Endodermal cell (in vitro differentiated cells): ENCODE data around the gene COL4A2. TPM values are rescaled to one million over a fixed set of nuclear protein-coding genes. Genes with fewer than 3 reads are reported as not detected.

Source experiments
- DNase-seq: peaks from one replicate; pipeline ENCODE4 v3.0.0-alpha.2; 2017
- H3K27ac ChIP-seq: 2 replicates; pipeline ENCODE4 v1.5.1; 2013; ENCODE audit warnings: mild to moderate bottlenecking, low read depth, low read length, moderate library complexity
- H3K27me3 ChIP-seq: 2 replicates; pipeline ENCODE4 v1.6.1; 2013; ENCODE audit warnings: mild to moderate bottlenecking, low read length, moderate library complexity; ENCODE audit not compliant: insufficient read depth, control insufficient read depth, poor library complexity, severe bottlenecking
- H3K36me3 ChIP-seq: 2 replicates; pipeline ENCODE4 v1.7.0; 2013; ENCODE audit warnings: mild to moderate bottlenecking, low read length, moderate library complexity; ENCODE audit not compliant: control insufficient read depth, insufficient read depth
- H3K4me1 ChIP-seq: one replicate; pipeline ENCODE4 v1.7.0; 2013; ENCODE audit warnings: low read length; ENCODE audit not compliant: control insufficient read depth, insufficient read depth
- H3K4me3 ChIP-seq: 2 replicates; pipeline ENCODE4 v1.5.1; 2013; ENCODE audit warnings: mild to moderate bottlenecking, low read length, moderate library complexity
- H3K9ac ChIP-seq: 2 replicates; pipeline ENCODE4 v1.6.1; 2013; ENCODE audit warnings: mild to moderate bottlenecking, low read length, moderate library complexity; ENCODE audit not compliant: poor library complexity, severe bottlenecking; ENCODE audit errors: extremely low read depth
- H3K9me3 ChIP-seq: 2 replicates; pipeline ENCODE4 v1.6.1; 2013; ENCODE audit warnings: mild to moderate bottlenecking, low read length, moderate library complexity; ENCODE audit not compliant: control insufficient read depth
- H3K27ac Mint-ChIP-seq: 2 replicates; pipeline ENCODE4 v1.8.0; 2020; ENCODE audit warnings: mixed read lengths
- H3K27me3 Mint-ChIP-seq: 2 replicates; pipeline ENCODE4 v1.8.0; 2021; ENCODE audit warnings: mild to moderate bottlenecking, mixed read lengths; ENCODE audit not compliant: insufficient read depth
- H3K36me3 Mint-ChIP-seq: 2 replicates; pipeline ENCODE4 v1.8.0; 2020; ENCODE audit warnings: low read depth, mixed read lengths
- H3K4me1 Mint-ChIP-seq: 2 replicates; pipeline ENCODE4 v1.8.0; 2020; ENCODE audit warnings: mixed read lengths
- H3K4me3 Mint-ChIP-seq: 2 replicates; pipeline ENCODE4 v1.8.0; 2020; ENCODE audit warnings: mild to moderate bottlenecking, moderate library complexity, mixed read lengths
- H3K9me3 Mint-ChIP-seq: 2 replicates; pipeline ENCODE4 v1.8.0; 2020; ENCODE audit warnings: mild to moderate bottlenecking, mixed read lengths
- CTCF ChIP-seq: fragments of 200-600 bp; sonication (generic); conservative IDR thresholded peaks from 2 replicates; pipeline ENCODE4 v1.5.0; 2021; ENCODE audit warnings: antibody characterized with exemption, mild to moderate bottlenecking
- WGBS, 2 experiments: methylation state at CpG; one replicate each; pipeline versions ENCODE4 v1.1.5 to v1.1.7; 2013; ENCODE audit warnings: missing lambda C conversion rate in 2 of 2, mixed read lengths in 1 of 2; ENCODE audit not compliant: insufficient coverage in 1 of 2, insufficient read length in 1 of 2; 5-methylcytosine and 5-hydroxymethylcytosine counted together
- total RNA-seq, 2 donors: library from RNA; stranded (reverse); fragmentation: NEBNext Ultra II Directional in 1 of 2; extraction: Animal tissue kit (Norgen Biotek cat#: 25700) in 1 of 2; gene quantifications; 2 replicates in 1 of 2; 3 replicates in 1 of 2; pipeline ENCODE4 v1.2.1, GENCODE V29; 2021

Gene COL4A2
- total RNA-seq, 2 donors from 2014 or later = 388 to 398 TPM

- H3K36me3 Mint-ChIP-seq = peaks cover 65% of the 10 kb centered on the region
- peaks cover 8% of the 10 kb centered on the region for H3K4me1 ChIP-seq
- DNase-seq = no peak
- H3K4me1 Mint-ChIP-seq = peaks cover 21% of the 10 kb centered on the region
- H3K27me3 ChIP-seq = no peaks in the 10 kb centered on the region
- no peaks in the 10 kb centered on the region for H3K9me3 ChIP-seq
- no peaks in the 10 kb centered on the region for H3K9me3 Mint-ChIP-seq
- peaks cover 61% of the 10 kb centered on the region for H3K36me3 ChIP-seq
- H3K9ac ChIP-seq = no peak overlapping the region
- no peak overlapping the region for H3K27ac ChIP-seq
- H3K27ac Mint-ChIP-seq = no peak overlapping the region
- no peak overlapping the region for H3K4me3 ChIP-seq
- no peak overlapping the region for H3K4me3 Mint-ChIP-seq
- no peak for TF ChIP-seq CTCF
- WGBS, 2 experiments = 92 to 93% methylated on average over 2 to 4 of the region's 4 CpGs
- H3K27me3 Mint-ChIP-seq = no peaks in the 10 kb centered on the region
Observed at GRCh38 chr13:110404321-110404720, 97.2 kb downstream of the COL4A2 start.

- no peak for TF ChIP-seq CTCF
- Histone ChIP-seq H3K36me3 (peaks cover 75% of the 10 kb centered on the region), H3K27me3 (no peaks in the 10 kb centered on the region), H3K9ac (no peak overlapping the region), H3K27ac (no peak overlapping the region), H3K4me3 (no peak overlapping the region), H3K9me3 (no peaks in the 10 kb centered on the region), H3K4me1 (peaks cover 8% of the 10 kb centered on the region)
- no peaks in the 10 kb centered on the region for H3K27me3 Mint-ChIP-seq
- H3K4me3 Mint-ChIP-seq = no peak overlapping the region
- DNase-seq = no peak
- H3K4me1 Mint-ChIP-seq = peaks cover 11% of the 10 kb centered on the region
- no peak overlapping the region for H3K27ac Mint-ChIP-seq
- 80 to 90% methylated on average over 10 to 12 of the region's 12 CpGs for WGBS, 2 experiments
- H3K36me3 Mint-ChIP-seq = peaks cover 71% of the 10 kb centered on the region
- H3K9me3 Mint-ChIP-seq = no peaks in the 10 kb centered on the region
Observed at GRCh38 chr13:110405597-110406450, 98.7 kb downstream of the COL4A2 start.

- no peak overlapping the region for H3K9ac ChIP-seq
Observed at GRCh38 chr13:110407021-110407420, 99.9 kb downstream of the COL4A2 start.

More at GRCh38 chr13:110407021-110407420, 99.9 kb downstream of the COL4A2 start:
- H3K27me3 Mint-ChIP-seq = no peaks in the 10 kb centered on the region
- no peak overlapping the region for H3K4me3 ChIP-seq
- H3K27ac Mint-ChIP-seq = no peak overlapping the region
- 94% methylated on average over 10 to 14 of the region's 14 CpGs for WGBS, 2 experiments
- H3K4me3 Mint-ChIP-seq = no peak overlapping the region
- peaks cover 75% of the 10 kb centered on the region for H3K36me3 ChIP-seq
- no peak for TF ChIP-seq CTCF
- DNase-seq = no peak
- peaks cover 66% of the 10 kb centered on the region for H3K36me3 Mint-ChIP-seq
- no peaks in the 10 kb centered on the region for H3K9me3 Mint-ChIP-seq
- no peaks in the 10 kb centered on the region for H3K27me3 ChIP-seq
- H3K4me1 ChIP-seq = peaks cover 3% of the 10 kb centered on the region
- no peak overlapping the region for H3K27ac ChIP-seq
- peaks cover 3% of the 10 kb centered on the region for H3K4me1 Mint-ChIP-seq
- H3K9me3 ChIP-seq = no peaks in the 10 kb centered on the region
